Testis (tissue), 3 donors: ENCODE measurements around the gene FARP2. TPM values are rescaled to one million over a fixed set of nuclear protein-coding genes. Genes with fewer than 3 reads are reported as not detected.
"Not testable (repeated sequence)": the region's sequence is repeated elsewhere in the genome, so short reads cannot be mapped to it uniquely, and the experiment has no call there.

Experiments used
- DNase-seq: peaks from one replicate; pipeline ENCODE4 v3.0.0-alpha.2; 2019
- H3K27ac ChIP-seq, 2 donors: fragments of 200-600 bp; sonication (generic); one replicate each; pipeline ENCODE4 v1.5.1; 2019
- H3K27me3 ChIP-seq: fragments of 200-600 bp; sonication (generic); one replicate; pipeline ENCODE4 v1.5.1; 2019
- H3K36me3 ChIP-seq: fragments of 200-600 bp; sonication (generic); one replicate; pipeline ENCODE4 v1.5.1; 2017; ENCODE audit warnings: low read depth; ENCODE audit errors: missing control alignments
- H3K4me1 ChIP-seq: fragments of 200-600 bp; sonication (generic); one replicate; pipeline ENCODE4 v1.5.1; 2019
- H3K4me3 ChIP-seq, 2 donors: fragments of 200-600 bp; sonication (generic); one replicate each; pipeline ENCODE4 v1.5.1; 2017 to 2019
- H3K9me3 ChIP-seq: fragments of 200-600 bp; sonication (generic); one replicate; pipeline ENCODE4 v1.5.1; 2017
- POLR2A ChIP-seq: fragments of 450-650 bp; IDR thresholded peaks from one replicate; pipeline ENCODE4 v1.6.1; 2017; ENCODE audit warnings: antibody characterized with exemption, mild to moderate bottlenecking, moderate library complexity
- WGBS, 2 donors: methylation state at CpG; one replicate each; pipeline ENCODE4 v1.1.5; 2018; 5-methylcytosine and 5-hydroxymethylcytosine counted together
- intact Hi-C: fragments of 100-400 bp; cut with DNase I; formaldehyde crosslinking; loops from one replicate; pipeline ENCODE4 v1.15.1; 2023; ENCODE audit warnings: low total_unique reads
- polyA plus RNA-seq: library from polyadenylated mRNA; stranded (reverse); fragments of 350-450 nt; fragmentation: Illumina TruSeq; extraction: RNeasy Lipid Tissue Mini Kit (QIAGEN cat#74804); gene quantifications from one replicate; pipeline ENCODE4 v1.2.3, GENCODE V29; 2014; ENCODE audit warnings: low read depth, low replicate concordance; ENCODE audit not compliant: insufficient read depth
- total RNA-seq, 2 donors: library from RNA; depleted of rRNA; stranded (reverse); fragments of >200 nt; gene quantifications; one replicate each; pipeline ENCODE4 v1.2.3, GENCODE V29; 2016
- TF ChIP-seq, protein P1 (sequence below), 3 experiments: fragments of 450-650 bp in 2 of 3; fragments of 200-600 bp in 1 of 3; sonication (generic) in 1 of 3; IDR thresholded peaks; one replicate each; pipeline ENCODE4 v1.5.1; 2016 to 2019; ENCODE audit warnings: antibody characterized with exemption in 3 of 3, mild to moderate bottlenecking in 2 of 3, moderate library complexity in 1 of 3

Gene FARP2
- total and polyA plus RNA-seq, 3 donors from 2014 or later, result 69.8 to 145 (median 78.1) TPM

DNA sequence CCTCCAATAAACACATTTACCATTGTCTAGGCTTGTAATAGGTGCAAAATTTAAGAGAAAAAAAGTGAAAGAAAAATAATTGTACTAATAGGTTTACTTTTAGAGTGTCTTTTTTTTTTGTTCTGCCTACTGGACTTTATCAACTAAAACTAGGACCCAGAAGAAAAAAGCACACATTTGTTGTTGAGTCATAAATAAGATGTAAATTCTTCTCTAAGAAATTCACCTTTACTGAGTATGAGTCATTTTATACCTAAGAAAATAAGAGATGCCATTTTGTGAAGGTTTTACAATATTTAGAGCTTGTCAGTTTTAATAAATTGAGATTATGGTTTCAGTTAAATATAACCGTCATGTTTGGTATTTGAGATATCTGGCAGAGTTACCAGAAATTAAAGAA, 19.2 kb downstream of the FARP2 start:
- intact Hi-C loops, result no loop called here
- Histone ChIP-seq H3K9me3 (no peaks in the 10 kb centered on the region), H3K4me3 (no peak overlapping the region), H3K4me1 (peaks cover 18% of the 10 kb centered on the region), H3K36me3 (no peaks in the 10 kb centered on the region), H3K27me3 (no peaks in the 10 kb centered on the region), H3K27ac (no peak overlapping the region)
- DNase-seq, result no peak
- no peak for TF ChIP-seq POLR2A
- TF ChIP-seq, protein P1, sequence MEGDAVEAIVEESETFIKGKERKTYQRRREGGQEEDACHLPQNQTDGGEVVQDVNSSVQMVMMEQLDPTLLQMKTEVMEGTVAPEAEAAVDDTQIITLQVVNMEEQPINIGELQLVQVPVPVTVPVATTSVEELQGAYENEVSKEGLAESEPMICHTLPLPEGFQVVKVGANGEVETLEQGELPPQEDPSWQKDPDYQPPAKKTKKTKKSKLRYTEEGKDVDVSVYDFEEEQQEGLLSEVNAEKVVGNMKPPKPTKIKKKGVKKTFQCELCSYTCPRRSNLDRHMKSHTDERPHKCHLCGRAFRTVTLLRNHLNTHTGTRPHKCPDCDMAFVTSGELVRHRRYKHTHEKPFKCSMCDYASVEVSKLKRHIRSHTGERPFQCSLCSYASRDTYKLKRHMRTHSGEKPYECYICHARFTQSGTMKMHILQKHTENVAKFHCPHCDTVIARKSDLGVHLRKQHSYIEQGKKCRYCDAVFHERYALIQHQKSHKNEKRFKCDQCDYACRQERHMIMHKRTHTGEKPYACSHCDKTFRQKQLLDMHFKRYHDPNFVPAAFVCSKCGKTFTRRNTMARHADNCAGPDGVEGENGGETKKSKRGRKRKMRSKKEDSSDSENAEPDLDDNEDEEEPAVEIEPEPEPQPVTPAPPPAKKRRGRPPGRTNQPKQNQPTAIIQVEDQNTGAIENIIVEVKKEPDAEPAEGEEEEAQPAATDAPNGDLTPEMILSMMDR (IDR thresholded peaks at IDR 0.05), result no peak
- WGBS, 2 donors, result 85 to 92% methylated on average over 1 of the region's 1 CpG

DNA sequence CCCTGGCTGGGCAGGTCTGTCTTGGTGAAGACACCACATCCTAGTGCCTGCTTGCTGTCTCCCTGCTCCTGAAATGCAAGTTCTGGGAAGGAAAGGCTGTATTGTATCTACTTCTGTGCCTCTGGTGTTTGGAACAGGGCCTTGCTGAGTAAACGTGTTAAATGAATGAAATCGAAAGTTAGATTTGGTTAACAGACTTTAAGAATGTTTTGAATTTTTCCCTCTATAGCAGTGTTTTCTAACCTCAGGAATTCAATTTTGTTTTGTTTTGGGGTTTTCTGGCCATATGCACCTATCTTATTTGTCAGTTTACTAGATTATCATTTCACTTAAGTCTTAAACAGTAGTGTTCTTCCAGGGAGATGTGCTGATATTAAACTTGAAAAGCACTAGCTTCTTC, 20.7 kb downstream of the FARP2 start:
- H3K27ac ChIP-seq, result no peak overlapping the region
- DNase-seq, result no peak
- no peaks in the 10 kb centered on the region for H3K9me3 ChIP-seq
- no peaks in the 10 kb centered on the region for H3K27me3 ChIP-seq
- intact Hi-C loops, result no loop called here
- WGBS, 2 donors, result 93 to 94% methylated on average over 2 of the region's 2 CpGs
- peaks cover 23% of the 10 kb centered on the region for H3K4me1 ChIP-seq
- no peak overlapping the region for H3K4me3 ChIP-seq
- H3K36me3 ChIP-seq, result no peaks in the 10 kb centered on the region
- no peak for TF ChIP-seq POLR2A

DNA sequence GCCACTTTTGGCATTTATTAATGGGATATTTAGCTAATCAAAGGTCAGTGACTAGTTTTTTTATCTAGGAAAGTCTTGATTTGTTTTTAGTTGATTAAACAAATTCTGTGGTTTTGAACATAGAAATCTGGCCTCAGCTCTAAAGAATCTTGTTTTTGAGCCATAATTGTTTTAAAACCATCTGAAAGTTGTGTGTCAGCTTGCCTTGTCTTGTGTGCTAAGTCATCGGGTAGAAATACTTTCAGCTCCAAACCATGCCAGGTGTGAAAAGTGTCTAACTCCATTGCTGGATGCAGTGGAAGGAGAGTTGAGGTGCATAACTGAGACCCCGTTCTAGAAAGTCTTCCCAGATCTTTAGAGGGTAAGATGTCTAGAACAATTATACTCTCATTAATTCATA, 22.7 kb downstream of the FARP2 start:
- Histone ChIP-seq H3K4me1 (peaks cover 23% of the 10 kb centered on the region), H3K27ac (peak overlapping the region in 1 of 2 donors; percentile 63), H3K27me3 (no peaks in the 10 kb centered on the region), H3K4me3 (no peak overlapping the region), H3K9me3 (no peaks in the 10 kb centered on the region), H3K36me3 (no peaks in the 10 kb centered on the region)
- TF ChIP-seq POLR2A, result no peak
- TF ChIP-seq, protein P1 (IDR thresholded peaks at IDR 0.05), result no peak
- intact Hi-C loops, result no loop called here
- WGBS, 2 donors, result 52 to 59% methylated on average over 2 of the region's 2 CpGs
- DNase-seq, result no peak

DNA sequence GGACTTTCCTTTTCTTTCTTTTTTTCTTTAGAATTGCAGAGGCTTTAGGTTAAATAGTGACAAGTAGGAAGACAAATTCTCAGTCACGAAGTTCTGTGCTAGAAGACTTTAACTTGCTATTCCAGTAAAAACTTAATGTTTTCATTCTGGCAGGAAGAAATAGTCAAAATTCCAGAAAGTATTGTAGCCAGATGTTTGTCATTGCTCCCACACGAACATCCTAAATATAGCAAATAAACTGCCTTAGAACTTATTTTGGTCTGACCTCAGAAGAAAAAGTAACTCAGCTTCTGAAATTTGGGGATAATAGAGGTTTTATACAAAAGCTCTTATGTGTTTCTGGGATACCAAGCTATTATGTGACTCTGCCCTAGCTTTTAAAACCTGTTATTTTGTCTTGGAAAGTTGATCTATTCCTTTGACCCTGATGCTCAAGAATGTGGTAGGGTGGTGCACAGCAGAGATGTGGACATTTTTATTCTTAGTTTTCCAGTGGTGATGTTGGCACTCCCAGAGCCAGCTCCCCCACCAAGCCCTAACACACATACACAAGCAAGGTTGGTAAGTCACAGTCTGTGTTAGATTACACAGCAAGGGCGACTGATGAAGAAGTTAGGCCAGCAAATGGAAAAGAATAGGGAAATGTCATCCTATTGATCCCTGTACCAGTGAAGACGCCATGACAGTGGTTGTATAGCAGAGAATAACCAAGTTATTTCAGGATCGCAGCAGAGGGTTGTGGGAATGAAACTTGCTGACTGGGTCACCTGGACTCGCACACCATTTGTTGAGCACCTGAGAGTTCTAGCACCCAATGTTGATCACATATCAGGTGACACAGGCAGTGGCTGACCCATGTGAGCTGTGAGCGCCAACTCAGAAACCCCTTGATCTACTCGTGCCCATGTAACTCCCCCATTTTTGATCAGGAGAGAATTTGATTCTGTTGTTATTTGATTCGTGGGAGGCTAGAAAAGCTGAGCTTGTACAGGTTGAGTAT, 23.7 kb downstream of the FARP2 start:
- intact Hi-C loops, result no loop called here

DNA sequence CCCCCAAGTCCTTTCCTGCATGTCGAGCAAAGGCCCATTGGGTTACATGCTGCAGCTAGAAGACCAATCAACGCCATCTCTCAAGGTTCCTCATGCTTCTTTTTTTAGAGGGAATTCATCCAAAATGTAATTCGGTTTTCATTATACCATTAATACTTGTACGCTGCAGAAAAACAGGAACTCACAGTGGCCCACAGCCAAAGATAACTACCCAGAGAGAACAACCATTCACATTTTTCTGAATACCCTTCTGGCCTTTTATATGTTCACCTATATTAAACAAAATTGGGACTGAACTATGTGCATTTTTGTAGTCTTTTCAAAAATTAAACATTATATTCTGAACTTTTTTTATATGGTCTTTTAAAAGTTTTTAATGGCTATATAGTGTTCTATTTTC, 25.8 kb downstream of the FARP2 start:
- H3K4me1 ChIP-seq, result peaks cover 23% of the 10 kb centered on the region
- no peak for DNase-seq
- H3K27ac ChIP-seq, result no peak overlapping the region
- H3K4me3 ChIP-seq, result no peak overlapping the region
- TF ChIP-seq, protein P1 (IDR thresholded peaks at IDR 0.05), result no peak
- no peak for TF ChIP-seq POLR2A
- WGBS, 2 donors, result 48 to 50% methylated on average over 4 of the region's 4 CpGs
- no peaks in the 10 kb centered on the region for H3K9me3 ChIP-seq
- intact Hi-C loops, result no loop called here
- H3K27me3 ChIP-seq, result no peaks in the 10 kb centered on the region
- H3K36me3 ChIP-seq, result no peaks in the 10 kb centered on the region

More for the DNA sequence above, 23.7 kb downstream of the FARP2 start:
- no peaks in the 10 kb centered on the region for H3K9me3 ChIP-seq
- H3K4me1 ChIP-seq, result peaks cover 23% of the 10 kb centered on the region
- 76 to 77% methylated on average over 9 of the region's 9 CpGs for WGBS, 2 donors
- TF ChIP-seq, protein P1 (IDR thresholded peaks at IDR 0.05), result no peak
- no peak for TF ChIP-seq POLR2A
- H3K27me3 ChIP-seq, result no peaks in the 10 kb centered on the region
- DNase-seq, result no peak
- peak overlapping the region; percentile 40 to 63 for H3K27ac ChIP-seq
- H3K4me3 ChIP-seq, result no peak overlapping the region
- H3K36me3 ChIP-seq, result no peaks in the 10 kb centered on the region

DNA sequence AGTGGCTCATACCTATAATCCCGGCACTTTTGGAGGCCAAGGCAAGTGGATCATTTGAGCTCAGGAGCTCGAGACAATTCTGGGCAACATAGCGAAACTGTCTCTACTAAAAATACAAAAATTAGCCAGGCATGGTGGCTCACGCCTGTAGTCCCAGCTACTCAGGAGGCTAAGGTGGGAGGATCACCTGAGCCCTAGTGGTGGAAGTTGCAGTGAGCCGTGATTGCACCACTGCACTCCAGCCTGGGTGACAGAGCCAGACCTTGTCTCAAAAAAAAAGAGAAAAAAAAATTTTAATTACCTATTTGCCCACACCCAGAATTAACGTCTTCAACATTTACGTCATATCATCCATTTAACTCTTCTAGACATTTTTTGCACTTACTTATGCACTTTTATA, 29.4 kb downstream of the FARP2 start:
- H3K4me1 ChIP-seq, H3K9me3 ChIP-seq, H3K4me3 ChIP-seq, H3K27ac ChIP-seq, intact Hi-C loops, DNase-seq, H3K36me3 ChIP-seq, H3K27me3 ChIP-seq: not testable (repeated sequence)
- 95 to 98% methylated on average over 7 of the region's 7 CpGs for WGBS, 2 donors
